ENCODE results near the gene CLDN1.

The CLDN1 gene

GRCh38 chr3:190294030-190294429 is 28.2 kb downstream of the CLDN1 start:
- H3K4me3 ChIP-seq (ENCODE audit: low read depth in 1 of 2, low read length in 1 of 2) = no peak overlapping the region
- H3K4me1 ChIP-seq (ENCODE audit: control insufficient read depth in 1 of 2, insufficient read depth in 1 of 2, low read depth in 1 of 2, low read length in 1 of 2) = no peaks in the 10 kb centered on the region
- no peaks in the 10 kb centered on the region for H3K9me3 ChIP-seq
- no peaks in the 10 kb centered on the region for H3K36me3 ChIP-seq
- TF ChIP-seq, protein P1, sequence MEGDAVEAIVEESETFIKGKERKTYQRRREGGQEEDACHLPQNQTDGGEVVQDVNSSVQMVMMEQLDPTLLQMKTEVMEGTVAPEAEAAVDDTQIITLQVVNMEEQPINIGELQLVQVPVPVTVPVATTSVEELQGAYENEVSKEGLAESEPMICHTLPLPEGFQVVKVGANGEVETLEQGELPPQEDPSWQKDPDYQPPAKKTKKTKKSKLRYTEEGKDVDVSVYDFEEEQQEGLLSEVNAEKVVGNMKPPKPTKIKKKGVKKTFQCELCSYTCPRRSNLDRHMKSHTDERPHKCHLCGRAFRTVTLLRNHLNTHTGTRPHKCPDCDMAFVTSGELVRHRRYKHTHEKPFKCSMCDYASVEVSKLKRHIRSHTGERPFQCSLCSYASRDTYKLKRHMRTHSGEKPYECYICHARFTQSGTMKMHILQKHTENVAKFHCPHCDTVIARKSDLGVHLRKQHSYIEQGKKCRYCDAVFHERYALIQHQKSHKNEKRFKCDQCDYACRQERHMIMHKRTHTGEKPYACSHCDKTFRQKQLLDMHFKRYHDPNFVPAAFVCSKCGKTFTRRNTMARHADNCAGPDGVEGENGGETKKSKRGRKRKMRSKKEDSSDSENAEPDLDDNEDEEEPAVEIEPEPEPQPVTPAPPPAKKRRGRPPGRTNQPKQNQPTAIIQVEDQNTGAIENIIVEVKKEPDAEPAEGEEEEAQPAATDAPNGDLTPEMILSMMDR (IDR thresholded peaks at IDR 0.05) = no peak
- no peak overlapping the region for H3K27ac ChIP-seq
- no peaks in the 10 kb centered on the region for H3K27me3 ChIP-seq

- H3K27ac ChIP-seq = no peak overlapping the region
- H3K27me3 ChIP-seq = no peaks in the 10 kb centered on the region
- no peaks in the 10 kb centered on the region for H3K36me3 ChIP-seq
- H3K4me1 ChIP-seq (ENCODE audit: control insufficient read depth in 1 of 2, insufficient read depth in 1 of 2, low read depth in 1 of 2, low read length in 1 of 2) = no peaks in the 10 kb centered on the region
- no peaks in the 10 kb centered on the region for H3K9me3 ChIP-seq
- H3K4me3 ChIP-seq (ENCODE audit: low read depth in 1 of 2, low read length in 1 of 2) = no peak overlapping the region
- TF ChIP-seq, protein P1 (IDR thresholded peaks at IDR 0.05) = no peak
Measured at GRCh38 chr3:190293621-190294020, 28.6 kb downstream of the CLDN1 start.

DNA sequence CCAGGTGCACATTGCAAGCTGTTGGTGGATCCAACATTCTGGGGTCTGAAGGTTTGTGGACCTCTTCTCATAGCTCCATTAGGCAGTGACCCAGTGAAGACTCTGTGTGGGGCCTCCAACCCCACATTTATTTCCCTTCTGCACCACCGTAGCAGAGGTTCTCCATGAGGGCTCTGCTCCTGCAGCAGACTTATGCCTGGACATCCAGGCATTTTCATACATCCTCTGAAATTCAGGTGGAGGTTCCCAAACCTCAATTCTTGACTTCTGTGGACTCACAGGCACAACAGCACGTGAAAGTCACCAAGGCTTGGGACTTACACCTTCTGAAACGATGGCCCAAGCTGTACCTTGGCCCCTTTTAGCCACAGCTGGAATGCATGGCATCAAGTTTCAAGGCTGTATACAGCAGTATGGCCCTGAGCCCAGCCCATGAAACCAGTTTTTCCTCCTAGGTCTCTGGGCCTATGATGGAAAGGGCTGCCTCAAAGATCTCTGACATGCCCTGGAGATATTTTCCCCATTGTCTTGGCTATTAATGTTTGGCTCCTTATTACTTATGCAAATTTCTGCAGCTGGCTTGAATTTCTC is 30.2 kb downstream of the CLDN1 start:
- no peaks in the 10 kb centered on the region for H3K9me3 ChIP-seq
- TF ChIP-seq, protein P1 (IDR thresholded peaks at IDR 0.05) = no peak
- H3K27ac ChIP-seq = no peak overlapping the region
- H3K4me1 ChIP-seq (ENCODE audit: control insufficient read depth in 1 of 2, insufficient read depth in 1 of 2, low read depth in 1 of 2, low read length in 1 of 2) = no peaks in the 10 kb centered on the region
- no peaks in the 10 kb centered on the region for H3K36me3 ChIP-seq
- H3K27me3 ChIP-seq = no peaks in the 10 kb centered on the region
- no peak overlapping the region for H3K4me3 ChIP-seq (ENCODE audit: low read depth in 1 of 2, low read length in 1 of 2)

GRCh38 chr3:190289989-190290388 is 32.3 kb downstream of the CLDN1 start:
- TF ChIP-seq, protein P1 (IDR thresholded peaks at IDR 0.05) = no peak
- no peak overlapping the region for H3K27ac ChIP-seq
- no peaks in the 10 kb centered on the region for H3K9me3 ChIP-seq
- H3K36me3 ChIP-seq = no peaks in the 10 kb centered on the region
- no peaks in the 10 kb centered on the region for H3K27me3 ChIP-seq
- H3K4me3 ChIP-seq (ENCODE audit: low read depth in 1 of 2, low read length in 1 of 2) = no peak overlapping the region
- no peaks in the 10 kb centered on the region for H3K4me1 ChIP-seq (ENCODE audit: control insufficient read depth in 1 of 2, insufficient read depth in 1 of 2, low read depth in 1 of 2, low read length in 1 of 2)

DNA sequence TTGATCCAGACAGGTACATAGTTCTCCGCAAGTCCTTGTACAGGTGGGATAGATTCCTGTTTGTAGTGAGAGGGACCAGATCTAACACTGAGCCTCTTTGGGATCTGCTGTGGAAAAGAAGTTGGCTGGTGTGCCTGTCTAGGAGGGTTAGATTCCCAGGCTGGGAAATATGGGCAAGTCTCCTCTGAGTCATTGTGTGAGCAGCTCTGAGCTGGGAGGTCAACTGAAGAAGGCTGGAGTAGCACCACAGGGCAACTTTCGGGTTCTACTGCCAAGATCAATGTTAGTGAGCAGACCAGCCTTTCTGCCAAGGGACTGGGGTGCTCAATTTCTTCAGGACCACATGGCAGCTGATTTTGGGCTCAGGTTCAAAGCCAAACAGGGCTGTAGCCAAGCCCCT is 33.4 kb downstream of the CLDN1 start:
- TF ChIP-seq, protein P1 (IDR thresholded peaks at IDR 0.05) = no peak
- Histone ChIP-seq H3K4me1 (ENCODE audit: control insufficient read depth in 1 of 2, insufficient read depth in 1 of 2, low read depth in 1 of 2, low read length in 1 of 2) (no peaks in the 10 kb centered on the region), H3K27me3 (no peaks in the 10 kb centered on the region), H3K9me3 (no peaks in the 10 kb centered on the region), H3K4me3 (ENCODE audit: low read depth in 1 of 2, low read length in 1 of 2) (no peak overlapping the region), H3K27ac (no peak overlapping the region), H3K36me3 (no peaks in the 10 kb centered on the region)

DNA sequence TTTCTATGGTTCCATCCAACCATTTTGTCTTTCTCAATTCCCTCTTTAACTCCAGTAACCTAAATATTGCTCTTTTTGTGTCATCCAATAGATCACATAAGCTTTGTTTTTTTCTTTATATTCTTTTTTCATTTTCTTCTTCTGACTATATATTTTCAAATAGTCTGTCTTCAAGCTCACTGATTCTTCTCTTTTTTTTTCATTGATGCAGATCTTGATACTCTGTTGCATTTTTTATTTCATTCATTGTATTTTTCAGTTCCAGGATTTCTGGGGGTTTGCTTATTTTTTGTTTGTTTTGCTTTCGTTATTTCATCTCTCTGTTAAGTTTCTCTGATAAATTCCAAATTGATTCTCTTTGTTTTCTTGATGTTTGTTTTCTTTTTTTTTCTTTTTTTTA is 36.2 kb downstream of the CLDN1 start:
- Histone ChIP-seq H3K36me3 (no peaks in the 10 kb centered on the region), H3K4me3 (ENCODE audit: low read depth in 1 of 2, low read length in 1 of 2) (no peak overlapping the region), H3K4me1 (ENCODE audit: control insufficient read depth in 1 of 2, insufficient read depth in 1 of 2, low read depth in 1 of 2, low read length in 1 of 2) (no peaks in the 10 kb centered on the region), H3K27me3 (no peaks in the 10 kb centered on the region), H3K9me3 (no peaks in the 10 kb centered on the region), H3K27ac (no peak overlapping the region)
- TF ChIP-seq, protein P1 (IDR thresholded peaks at IDR 0.05) = no peak
